GM18858 (cell line): ENCODE data around the gene BCAS3.

Source experiments
- ATAC-seq: cut with Tn5 transposase; IDR thresholded peaks from one replicate; pipeline ENCODE4 v1.9.1; 2021; ENCODE audit not compliant: unreplicated experiment

The BCAS3 gene

DNA sequence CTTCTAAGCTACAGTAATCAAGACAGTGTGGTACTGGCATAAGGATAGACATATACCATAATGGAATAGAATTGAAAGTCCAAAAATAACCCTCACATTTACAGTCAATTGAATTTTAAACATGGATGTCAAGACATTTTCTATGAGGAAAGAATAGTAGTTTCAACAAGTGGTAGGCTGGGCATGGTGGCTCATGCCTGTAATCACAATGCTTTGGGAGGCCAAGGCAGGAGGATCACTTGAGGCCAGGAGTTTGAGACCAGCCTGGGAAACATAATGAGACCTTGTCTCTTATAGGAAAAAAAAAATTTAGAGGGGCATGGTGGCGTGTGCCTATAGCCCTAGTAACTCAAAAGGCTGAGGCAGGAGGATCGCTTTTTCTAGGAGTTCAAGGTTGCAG lies 599.2 kb downstream of the BCAS3 start:
- no peak for ATAC-seq

DNA sequence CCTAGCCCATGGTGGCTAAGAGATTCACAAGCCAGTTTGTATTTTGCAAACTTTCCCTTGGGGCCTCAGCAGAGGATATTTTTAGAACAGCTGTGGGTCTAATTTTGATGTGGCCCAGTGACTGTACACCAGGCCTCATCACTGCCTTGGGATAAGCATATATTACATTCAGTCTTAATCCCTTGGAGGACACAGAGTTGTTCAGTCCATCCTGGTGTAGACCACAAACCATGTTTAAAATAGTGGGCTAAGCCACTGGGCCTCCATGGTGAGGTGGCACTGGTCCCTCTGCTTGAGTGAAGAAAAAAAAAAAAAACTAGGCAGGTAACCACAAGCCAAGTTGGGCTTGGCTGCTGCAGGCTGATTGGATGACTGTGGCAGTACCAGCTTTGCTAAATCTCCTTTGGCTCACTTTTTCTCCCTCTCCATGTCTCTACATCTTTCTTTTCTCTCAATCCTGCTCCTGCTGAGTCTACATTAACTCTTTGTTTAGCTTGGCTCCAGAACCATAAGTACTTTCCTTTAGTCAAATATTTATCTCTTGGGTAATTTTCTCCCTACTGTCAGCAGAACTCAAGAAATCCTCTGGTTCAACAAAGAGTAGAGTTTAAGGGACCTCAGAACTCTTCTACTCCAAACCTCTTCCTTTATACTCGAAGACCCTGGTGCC lies 602.0 kb downstream of the BCAS3 start:
- ATAC-seq: no peak

DNA sequence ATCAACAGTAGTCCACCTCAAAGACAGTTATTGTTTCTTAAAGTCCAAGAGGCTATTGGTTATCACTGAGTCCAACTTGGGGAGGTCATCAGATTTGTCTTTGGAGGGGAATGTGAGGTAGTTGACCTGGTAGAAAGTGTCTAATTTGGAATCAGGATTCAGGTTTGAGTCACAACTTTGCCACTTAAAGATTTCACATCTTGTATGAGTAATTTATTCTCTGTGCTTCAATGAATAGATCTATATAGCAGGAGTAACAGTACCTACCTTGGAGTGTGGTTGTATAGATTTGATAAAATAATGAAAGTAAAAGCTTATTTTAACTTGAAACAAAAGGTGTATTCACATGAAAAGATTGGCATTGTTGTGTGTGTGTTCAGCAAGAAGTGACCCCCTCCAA lies 602.7 kb downstream of the BCAS3 start:
- ATAC-seq: peak; percentile 42

DNA sequence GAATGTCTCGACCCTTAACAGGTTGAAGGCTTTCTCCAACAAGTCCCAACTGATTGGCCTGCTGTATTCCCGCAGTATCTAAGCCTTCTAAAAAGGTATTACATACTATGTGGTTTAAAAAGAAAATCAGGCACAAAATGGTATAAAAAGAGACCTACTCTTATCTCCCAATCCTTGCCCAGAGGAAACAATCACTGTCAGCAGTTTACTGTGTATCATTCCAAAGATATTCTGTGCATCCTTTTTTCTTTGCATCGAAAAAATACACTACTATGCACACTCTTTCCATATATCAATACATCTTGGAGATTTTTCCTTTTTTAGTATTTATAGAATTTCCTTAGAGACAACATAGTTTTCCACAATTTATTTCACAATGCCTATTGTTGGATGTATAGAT lies 603.2 kb downstream of the BCAS3 start:
- ATAC-seq: no peak

DNA sequence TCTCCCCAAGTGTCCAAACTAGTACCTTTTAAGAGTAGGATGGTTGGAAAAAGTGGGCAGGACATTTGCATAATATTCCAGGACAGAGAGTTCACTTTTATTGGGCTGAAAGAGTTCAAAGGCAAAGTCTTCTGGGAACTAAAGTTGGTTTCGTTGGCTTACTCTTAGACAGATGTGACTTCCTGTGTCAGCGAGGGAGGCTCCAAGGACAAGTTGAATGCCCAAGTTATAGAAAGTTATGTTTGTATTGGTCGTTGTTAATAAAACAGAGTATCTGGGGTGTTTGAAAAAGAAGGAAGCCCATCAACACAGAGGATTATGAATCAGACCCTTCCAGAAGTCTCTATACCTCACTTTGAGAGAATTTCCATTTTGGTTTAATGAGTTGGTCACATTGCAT lies 604.7 kb downstream of the BCAS3 start:
- no peak for ATAC-seq

DNA sequence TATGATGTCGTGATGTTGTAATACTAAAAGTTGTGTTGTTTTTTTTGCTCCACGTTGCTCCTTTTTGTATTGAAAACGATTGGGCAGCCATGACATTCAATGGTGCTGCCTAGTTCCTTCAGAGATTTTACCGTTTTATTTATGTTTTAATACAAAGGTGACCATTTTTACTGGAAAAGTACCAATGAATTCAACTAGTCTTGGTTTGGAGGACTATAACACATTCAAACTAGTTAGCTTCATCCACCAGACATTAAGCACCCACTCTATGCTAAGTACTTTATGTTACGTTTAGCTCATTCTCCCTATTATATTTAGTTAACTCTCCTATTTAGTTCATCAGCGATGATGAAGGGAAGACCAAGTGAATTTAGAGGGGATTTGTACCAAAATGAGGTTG lies 605.4 kb downstream of the BCAS3 start:
- no peak for ATAC-seq

DNA sequence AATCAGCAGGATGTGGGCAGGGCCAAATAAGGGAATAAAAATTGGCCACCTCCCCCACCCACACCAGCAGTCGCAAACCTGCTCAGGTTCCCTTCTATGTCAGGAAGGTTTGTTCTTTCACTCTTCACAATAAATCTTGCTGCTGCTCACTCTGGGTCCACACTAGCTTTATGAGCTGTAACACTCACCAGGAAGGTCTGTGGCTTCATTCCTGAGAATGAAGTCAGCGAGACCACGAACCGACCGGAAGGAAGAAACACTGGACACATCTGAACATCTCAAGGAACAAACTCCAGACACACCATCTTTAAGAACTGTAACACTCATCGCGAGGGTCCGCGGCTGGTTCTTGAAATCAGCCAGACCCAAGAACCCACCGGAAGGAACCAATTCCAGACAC lies 606.5 kb downstream of the BCAS3 start:
- ATAC-seq: no peak

DNA sequence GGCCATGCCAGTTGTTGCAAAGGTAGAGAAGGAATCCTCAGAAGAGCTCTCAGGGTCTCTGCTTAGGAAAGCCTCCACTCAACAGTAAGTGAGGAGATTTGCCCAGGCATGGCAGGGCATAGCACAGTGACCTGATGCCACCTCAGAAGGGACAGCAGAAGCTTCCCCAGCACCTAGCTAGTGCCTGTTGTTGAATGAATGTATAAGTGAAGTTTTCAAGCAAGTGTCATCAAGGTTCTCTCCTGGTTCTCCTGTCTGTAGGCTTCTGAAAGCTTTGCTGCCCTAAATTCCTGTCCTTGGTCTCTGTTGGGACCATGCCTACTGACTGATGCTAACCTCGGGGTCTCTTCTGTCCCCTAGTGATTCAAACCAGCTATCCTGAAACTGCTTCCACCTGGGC lies 607.1 kb downstream of the BCAS3 start:
- no peak for ATAC-seq

DNA sequence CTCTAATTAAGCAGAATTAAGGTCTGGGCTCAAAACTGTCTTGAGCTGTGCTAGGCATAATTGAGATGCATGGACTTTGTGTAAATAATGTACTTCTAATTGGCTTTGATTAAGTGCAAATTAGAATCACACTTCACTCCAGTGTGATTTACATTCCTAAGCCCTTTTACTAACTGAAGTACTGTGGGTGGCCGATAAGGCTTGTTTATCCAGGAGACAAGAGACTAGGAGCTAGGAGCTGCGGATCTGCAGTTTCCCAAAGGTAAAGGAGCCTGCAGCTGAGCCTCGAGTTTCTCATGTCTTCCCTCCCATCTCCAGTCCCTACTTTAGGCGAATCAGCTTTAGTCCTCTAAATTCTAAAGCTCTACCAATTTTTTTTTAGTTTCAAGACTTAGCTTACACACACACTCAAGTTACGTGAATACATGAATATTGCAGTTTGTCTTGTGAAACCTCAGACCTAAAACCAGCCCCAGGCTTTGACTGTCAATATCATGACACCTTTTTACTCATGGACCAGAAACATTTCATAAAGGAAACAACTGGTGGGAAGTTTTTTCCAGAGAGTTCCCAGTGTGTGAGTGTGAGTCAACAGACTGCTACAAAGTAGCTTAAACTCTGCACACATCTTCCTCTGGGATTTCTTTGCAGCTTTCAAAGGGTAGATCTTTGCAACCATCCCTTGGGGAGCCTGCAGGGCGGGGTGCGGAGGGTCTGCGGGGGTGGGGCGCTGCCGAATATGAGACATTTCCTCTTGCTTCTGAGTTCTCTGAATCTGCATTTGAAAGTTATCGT lies 608.1 kb downstream of the BCAS3 start:
- no peak for ATAC-seq

DNA sequence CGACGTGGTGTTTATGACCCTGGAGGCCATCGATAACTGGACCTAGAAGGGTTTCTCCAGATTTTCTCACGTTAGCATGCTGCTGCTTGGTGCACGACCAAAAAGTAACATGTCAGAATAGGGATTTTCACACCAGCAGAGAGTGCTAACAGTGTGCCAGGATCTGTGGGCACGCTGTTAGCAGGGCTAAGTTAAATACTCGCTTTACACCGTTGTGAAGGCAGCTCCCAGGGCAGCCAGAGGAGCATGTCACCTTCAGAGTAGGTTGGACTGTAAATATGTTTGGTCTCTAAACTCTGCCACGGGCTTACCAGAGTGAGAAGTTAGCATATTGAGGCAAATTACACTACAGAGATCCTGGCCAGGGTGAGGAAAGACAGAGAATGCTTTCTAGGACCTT lies 608.8 kb downstream of the BCAS3 start:
- ATAC-seq: no peak

DNA sequence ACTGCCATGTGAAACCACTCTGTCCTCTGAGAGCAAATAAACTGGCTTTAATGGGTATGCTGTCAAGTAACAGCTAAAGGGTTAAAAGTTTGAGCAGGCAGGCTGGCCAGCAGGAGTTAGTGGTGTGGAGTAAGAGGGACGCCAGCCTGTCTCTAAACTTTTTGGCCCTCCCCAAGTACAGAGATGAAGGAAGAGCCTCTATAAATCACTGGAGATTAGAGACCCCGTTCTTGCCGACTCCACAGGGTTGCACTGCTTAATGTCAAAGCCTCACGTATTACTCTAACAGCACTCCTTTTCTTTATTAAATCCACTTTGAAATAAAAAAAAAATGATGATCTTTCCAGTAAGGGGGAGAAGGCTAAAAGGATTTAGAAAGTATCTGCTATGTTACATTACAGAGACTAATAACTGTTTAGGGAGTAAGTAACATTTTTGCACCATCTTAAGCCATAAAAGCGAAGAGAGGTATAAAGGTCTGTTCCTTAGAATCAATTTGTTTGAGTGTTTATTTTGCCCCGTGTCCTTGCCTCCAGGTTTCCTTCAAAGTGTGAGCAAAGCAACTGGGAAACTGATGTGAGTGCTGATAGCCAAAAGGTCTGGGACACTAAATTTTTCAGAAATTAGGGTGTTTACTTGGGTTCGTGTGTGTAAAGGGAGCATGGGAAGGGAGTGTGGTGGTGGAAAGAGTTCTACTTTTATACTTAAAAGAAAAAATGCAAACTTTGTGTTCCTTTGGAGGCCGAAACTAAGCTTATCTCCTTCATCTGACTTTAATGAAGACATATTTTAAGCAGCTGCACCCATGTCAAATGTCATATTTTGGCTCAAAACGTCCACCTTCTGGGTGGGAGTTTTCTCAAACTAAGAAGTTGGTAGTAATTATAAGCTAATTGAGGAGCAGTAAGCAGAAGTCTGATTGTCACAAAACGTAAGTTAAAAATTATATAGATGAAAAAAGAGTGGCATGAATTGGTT lies 612.0 kb downstream of the BCAS3 start:
- no peak for ATAC-seq

DNA sequence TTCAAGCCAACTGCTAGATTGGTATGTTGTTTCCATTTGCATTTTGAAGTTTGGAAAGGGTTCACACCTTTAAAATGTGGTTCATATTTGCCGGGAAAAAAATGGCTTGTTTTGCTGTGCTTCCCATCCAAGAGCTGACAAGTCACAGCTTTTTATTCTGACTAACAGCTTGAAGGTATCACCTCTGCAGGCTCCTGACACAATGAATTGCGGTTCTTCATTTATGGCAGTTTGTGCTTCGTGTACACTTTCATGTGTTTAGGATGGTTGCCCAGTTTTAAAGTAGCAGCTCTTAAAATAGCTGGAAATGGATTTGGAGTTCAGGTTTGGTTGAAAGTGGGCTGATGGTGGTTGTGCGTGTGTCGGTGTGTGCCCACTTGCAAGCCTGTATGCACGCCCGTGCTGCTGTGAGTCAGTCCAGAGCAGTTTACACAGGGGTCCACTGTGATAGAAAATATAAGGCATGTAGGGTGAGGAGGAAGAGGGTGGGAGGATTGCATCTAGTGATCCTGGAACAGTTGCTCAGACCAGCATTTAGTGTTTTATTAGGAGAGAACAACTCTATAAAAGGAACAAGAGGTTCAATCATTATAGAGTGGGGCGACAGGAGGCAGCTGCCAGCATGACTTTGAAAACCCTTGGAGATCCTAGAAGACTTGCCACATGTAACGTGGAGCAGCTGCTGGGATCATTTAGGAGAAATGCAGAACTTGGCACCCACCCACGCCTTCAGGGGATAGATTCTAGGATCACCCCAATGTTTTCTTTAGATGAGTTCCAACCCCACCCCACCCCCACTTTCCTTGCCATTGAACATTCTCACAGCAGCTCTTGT lies 614.0 kb downstream of the BCAS3 start:
- no peak for ATAC-seq

DNA sequence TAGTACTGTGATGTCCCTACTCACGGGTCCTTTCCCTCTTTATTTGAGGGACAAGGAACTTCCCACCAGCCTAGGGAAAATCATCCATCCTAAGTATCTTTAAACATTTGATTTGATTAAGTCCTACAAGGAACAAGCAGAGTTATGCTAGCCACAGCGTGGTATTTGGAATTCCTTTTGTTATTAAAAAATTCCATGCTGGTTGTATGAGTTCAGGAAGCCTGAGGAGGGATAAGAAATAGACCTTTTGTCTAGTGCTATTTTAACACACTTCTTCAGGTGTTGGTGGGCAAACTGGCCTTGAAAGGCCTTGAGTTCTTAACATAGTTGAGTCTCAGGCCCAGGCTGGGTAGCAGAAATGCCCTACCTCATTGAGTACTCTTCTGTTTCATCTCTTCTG lies 616.6 kb downstream of the BCAS3 start:
- no peak for ATAC-seq

DNA sequence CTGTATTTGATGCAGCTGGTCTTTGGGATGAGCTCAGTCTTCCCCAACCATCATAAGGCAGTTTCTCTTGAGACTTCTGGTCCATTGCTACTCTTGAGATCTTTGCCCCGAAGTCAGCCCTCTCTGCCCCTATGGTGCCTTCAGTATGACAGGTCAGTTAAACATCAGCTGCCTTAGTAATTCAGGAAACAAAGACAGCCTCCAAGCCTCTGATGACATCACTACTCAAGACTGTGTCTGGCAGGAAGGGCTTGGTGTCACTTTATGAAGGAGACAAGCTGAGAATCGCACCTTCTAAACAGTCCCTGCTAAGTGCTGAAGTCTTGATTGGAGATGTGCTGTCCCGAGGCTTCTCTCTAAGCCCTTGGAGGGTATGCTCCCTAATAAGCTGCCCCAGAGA lies 617.1 kb downstream of the BCAS3 start:
- ATAC-seq: no peak

DNA sequence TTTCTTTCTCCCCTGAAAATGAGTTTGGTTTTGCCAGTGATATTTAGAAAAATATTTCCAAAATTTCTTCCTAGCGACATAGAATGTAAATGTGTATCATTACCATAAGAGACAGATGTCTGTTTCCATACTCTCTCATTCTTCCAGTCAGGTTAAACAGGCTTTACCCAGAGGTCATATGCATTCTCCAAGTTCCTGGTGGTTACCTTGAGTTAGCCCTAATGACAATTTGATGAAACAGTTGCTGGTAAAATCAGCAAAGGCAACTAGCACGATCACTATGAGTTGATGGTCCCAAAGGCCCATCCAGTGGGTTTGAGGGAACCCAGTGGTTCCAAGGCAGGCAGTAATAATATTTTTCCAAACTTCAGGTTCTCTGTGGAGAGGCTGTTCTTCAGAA lies 618.4 kb downstream of the BCAS3 start:
- no peak for ATAC-seq

DNA sequence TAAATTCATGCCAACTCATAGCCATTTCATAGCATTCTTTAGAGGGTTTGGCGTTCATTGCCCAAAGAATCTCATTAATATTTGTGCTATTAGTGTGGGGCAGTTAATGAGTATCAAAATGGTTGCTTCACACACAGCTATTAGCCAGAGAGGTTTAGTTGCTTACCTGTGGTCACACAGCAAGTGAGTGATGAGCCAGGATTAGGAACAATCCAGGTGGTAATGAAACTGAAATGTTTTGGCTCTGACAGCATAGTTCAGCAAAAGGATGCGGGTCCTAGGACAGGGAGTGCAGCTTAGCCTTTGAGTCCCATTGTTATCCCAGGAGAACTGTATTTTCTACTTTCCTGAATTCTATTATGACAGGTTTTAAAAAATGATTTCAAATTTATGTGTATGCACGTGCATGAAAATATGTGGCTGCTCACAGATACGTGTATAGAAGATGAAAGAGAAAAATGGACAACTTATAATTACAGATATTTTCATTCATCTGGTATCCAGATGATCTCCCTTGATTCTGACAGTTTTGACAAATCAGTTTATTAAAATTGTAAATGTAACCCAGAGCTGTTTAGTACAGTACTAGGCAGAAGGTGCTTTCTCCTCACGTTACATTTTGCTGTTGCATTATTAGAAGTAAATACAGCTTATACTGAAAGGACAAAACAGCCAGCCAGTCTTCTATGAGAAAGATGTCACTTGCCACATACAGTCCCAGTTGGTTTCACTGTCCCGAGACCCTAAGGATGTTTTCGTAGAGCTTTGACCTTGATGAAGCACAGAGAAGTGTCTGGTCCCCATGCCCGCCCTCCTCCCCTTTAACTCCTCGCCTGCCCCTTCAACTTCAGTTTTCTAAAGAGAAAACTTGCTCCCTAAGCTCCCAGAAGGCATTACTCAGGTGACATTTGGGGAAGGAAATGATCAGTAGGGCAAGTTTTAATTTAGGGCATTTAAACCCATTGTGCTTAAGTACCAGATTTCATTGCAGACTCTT lies 622.2 kb downstream of the BCAS3 start:
- ATAC-seq: no peak

DNA sequence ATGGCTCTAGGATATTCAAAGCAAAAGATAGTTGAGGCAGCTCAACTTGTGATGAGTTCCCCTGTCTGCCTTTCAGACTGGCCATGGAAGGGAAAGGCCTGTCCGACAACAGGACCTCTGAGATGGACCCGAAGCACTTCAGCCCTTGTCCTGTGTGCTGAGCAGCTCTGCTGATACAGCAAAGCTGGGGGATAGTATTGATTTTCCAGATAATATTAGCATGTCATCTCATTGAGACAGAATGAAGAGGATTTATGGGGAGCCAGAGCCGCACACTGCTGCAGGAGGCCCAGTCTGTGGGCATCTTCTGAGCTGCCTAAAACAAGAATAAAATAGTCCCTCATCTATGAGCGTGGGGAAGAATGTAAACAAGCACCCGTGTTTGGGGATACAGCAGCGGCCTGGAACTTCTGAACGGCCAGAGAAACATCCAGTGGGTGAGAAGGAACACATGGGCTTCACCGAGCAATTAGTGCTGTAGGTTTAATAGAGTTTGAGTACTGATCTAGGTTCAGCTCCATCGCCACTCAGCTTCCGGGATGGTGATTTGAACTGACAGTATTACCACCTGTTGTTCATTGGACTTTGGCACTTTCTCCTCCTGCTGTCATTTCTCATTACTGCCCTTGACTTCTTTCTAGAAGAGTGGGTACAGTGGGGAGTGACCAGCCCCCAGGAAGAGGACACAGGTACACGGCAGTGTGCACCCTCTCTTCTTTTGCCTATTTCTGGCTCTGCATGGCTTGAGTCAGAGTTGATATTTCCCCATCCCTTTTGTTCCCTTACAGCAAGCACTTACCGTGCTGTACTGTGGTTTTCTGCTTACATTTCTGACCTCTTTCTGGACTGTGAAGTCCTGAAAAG lies 625.5 kb downstream of the BCAS3 start:
- ATAC-seq: no peak

DNA sequence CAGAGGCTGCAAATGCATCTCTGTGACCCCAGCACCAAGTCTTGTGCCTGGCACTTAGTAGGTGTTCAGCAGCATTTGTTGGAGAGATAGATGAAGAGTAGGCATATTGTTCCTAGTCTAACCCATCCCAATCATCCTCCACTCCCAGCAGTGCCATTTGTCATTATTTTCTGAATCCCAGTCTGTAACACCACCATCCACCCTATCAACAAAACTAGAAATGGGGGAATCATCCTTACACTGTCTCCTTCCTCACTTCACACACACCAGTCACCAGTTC lies 626.1 kb downstream of the BCAS3 start:
- no peak for ATAC-seq

DNA sequence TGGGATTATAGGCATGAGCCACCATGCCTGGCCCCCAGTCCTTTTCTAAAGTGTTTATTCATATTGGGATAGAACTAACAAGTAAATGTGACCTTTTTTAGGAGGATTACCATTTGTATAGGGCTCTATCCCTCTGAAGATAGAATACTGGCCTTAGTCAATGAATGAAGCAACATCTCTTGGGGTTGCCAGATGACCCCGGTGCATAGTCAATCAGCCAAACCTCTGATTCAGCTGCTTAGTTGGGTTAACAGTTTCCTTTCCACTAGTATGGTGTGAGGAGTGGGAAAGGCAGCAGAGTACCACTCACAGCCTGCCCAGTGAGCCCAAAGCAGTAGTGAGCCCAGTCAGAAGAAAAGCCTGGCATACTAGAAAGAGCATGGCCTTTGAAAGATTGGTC lies 627.4 kb downstream of the BCAS3 start:
- no peak for ATAC-seq
